ENCODE measurements around the gene IRGM. TPM values are rescaled to one million over a fixed set of nuclear protein-coding genes. Genes with fewer than 3 reads are reported as not detected.

Gene IRGM
- total RNA-seq, 1 donor from 2014 or later, result not detected

DNA sequence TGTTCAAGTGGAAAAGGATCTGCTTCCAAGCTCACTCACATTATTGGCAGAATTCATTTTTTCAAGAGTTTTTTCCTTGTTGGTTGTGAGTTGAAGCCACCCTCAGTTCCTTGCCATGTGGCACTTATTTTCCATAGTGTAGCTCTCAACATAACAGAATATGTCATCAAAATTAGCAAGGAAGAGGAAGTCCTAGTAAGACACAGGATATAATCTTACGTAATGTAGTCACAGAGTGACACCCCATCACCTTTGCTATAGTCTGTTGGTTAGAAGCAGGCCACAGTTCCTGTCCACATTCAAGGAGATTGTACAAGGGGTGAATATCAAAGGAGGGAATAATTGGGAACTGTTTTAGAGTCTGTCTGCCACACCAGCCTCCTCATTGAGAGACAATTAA is 15.7 kb downstream of the IRGM start:
- intact Hi-C loops (cut with micrococcal nuclease), result no loop called here
- no peak for ATAC-seq
- DNase-seq, result no peak

DNA sequence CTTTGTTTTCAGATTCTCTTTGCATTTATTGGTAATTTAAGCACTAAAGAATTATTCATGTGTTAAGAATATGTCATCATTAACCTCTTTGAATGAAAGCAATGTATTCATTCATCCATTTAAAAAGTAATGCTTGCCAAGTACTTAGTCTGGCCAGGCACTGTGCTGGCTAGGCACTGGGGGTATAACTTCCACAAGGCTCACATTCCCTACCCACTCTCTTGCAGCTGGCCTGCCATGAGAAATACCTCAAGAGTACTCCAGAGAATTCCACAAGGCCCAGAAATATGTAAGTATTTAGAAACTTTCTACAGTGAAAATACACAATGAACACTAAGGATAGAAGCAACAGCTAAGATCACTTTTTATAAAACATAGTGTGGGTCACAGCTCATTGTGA is 33.0 kb downstream of the IRGM start:
- intact Hi-C loops (cut with micrococcal nuclease), result no loop called here
- DNase-seq (no peak), ATAC-seq (no peak)

DNA sequence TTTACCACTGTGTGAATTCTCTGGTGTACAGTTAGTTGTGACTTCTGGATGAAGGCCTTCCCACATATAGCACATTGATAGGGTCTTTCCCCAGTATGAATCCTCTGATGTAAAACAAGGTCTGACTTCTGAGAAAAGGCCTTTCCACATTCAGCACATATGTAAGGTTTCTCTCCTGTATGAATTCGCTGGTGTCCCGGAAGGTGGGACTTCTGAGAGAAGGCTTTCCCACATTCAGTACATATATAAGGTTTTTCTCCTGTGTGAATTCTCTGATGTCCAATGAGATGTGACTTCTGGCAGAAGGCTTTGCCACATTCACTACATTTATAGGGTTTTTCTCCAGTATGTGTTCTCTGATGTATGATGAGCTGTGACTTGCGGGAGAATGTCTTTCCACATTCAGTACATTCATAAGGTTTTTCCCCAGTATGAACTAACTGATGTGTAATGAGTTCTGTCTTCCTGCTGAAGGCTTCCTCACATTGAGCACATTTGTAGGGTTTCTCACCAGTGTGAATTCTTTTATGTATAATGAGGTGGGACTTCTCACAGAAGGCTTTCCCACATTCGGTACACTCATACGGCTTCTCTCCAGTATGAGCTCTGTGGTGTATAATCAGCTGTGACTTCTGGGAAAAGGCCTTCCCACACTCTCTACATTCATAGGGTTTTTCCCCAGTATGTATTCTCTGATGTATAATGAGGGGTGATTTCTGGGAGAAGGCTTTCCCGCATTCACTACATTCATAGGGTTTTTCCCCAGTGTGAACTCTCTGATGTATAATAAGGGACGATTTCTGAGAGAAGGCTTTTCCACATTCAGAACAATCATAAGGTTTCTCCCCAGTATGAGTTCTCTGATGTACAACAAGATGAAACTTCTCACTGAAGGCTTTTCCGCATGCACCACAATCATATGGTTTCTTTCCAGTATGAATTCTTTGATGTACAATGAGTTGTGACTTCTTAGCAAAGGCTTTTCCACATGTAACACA is 49.4 kb downstream of the IRGM start:
- intact Hi-C loops (cut with micrococcal nuclease), result no loop called here
- DNase-seq, result no peak
- no peak for ATAC-seq

Other genes starting within 250 kb of the IRGM start
- 675 TPM for gene SYNPO, start 205.9 kb upstream of the IRGM start, total RNA-seq
- gene MYOZ3, start 185.3 kb upstream of the IRGM start, total RNA-seq, result 3.2 TPM
- gene RBM22, start 145.5 kb upstream of the IRGM start, total RNA-seq, result 28.9 TPM
- 43.5 TPM for gene DCTN4, start 87.5 kb upstream of the IRGM start, total RNA-seq
- gene SMIM3, start 67.8 kb upstream of the IRGM start, total RNA-seq, result 15.2 TPM
- 0.69 TPM for gene ZNF300, start 58.5 kb downstream of the IRGM start, total RNA-seq
- 537 TPM for gene GPX3, start 174.1 kb downstream of the IRGM start, total RNA-seq
- 137 TPM for gene TNIP1, start 234.5 kb downstream of the IRGM start, total RNA-seq